Measurements from ENCODE around the gene RALGAPA2. TPM values are rescaled to one million over a fixed set of nuclear protein-coding genes. Genes with fewer than 3 reads are reported as not detected.

The RALGAPA2 gene
- total and polyA plus RNA-seq, 2 donors (not counting 3 experiments of a cell fraction or from before 2014, with no cell fraction given): 10.0 to 46.8 TPM

GRCh38 chr20:20555838-20556237 is 156.6 kb downstream of the RALGAPA2 start:
- Histone ChIP-seq H3K79me2 (ENCODE audit: control insufficient read depth, insufficient read depth, low read length) (no peaks in the 10 kb centered on the region), H2AFZ (ENCODE audit: low read depth, low read length) (no peak overlapping the region), H3K9me3 (replicated peaks; ENCODE audit: control insufficient read depth, insufficient read depth, low read length) (no peaks in the 10 kb centered on the region), H3K9ac (replicated peaks; ENCODE audit: extremely low read depth, insufficient read depth, low read length) (no peak overlapping the region), H3K4me3 (replicated peaks in 1 of 3; ENCODE audit: insufficient read depth in 1 of 3, low read depth in 1 of 3, low read length in 3 of 3) (no peak overlapping the region), H3K9me1 (replicated peaks; ENCODE audit: control insufficient read depth, extremely low read depth, insufficient read depth, low read length) (peaks cover 2% of the 10 kb centered on the region), H3K4me2 (ENCODE audit: insufficient read depth, low read length) (no peak overlapping the region), H3K27ac (ENCODE audit: insufficient read depth, low read depth, low read length) (no peak overlapping the region), H3K4me1 (ENCODE audit: control insufficient read depth, extremely low read depth, insufficient read depth, low read length) (no peaks in the 10 kb centered on the region), H4K20me1 (replicated peaks; ENCODE audit: control insufficient read depth, extremely low read depth, insufficient read depth, low read length) (no peaks in the 10 kb centered on the region), H3K36me3 (ENCODE audit: control insufficient read depth in 2 of 2, extremely low read depth in 1 of 2, insufficient read depth in 2 of 2, low read length in 2 of 2) (peaks cover 0 to 3% of the 10 kb centered on the region in 2 experiments), H3K27me3 (ENCODE audit: control insufficient read depth in 2 of 2, insufficient read depth in 2 of 2, low read length in 2 of 2) (no peaks in the 10 kb centered on the region)
- DNase-seq (ENCODE audit: low read depth, low spot score) (no peak), FAIRE-seq (no peak)
- POLR2A ChIA-PET: no interaction called here
- intact Hi-C loops (cut with micrococcal nuclease): no loop called here
- TF ChIP-seq POLR2A (IDR thresholded peaks at IDR 0.05; ENCODE audit: low read depth, low read length) (no peak), GATA2 (IDR thresholded peaks at IDR 0.05; ENCODE audit: insufficient read depth, insufficient read length, low read depth, low read length) (no peak), POLR2AphosphoS5 (IDR thresholded peaks at IDR 0.05; ENCODE audit: insufficient read depth, low read depth, low read length) (no peak), CTCF (IDR thresholded peaks at IDR 0.05; ENCODE audit: extremely low read depth in 1 of 2, insufficient read depth in 1 of 2, low read depth in 1 of 2, low read length in 2 of 2) (no peak), MYC (IDR thresholded peaks at IDR 0.05; ENCODE audit: low read depth, low read length) (no peak), JUN (IDR thresholded peaks at IDR 0.05; ENCODE audit: borderline replicate concordance, insufficient read depth, insufficient read length, low read depth) (no peak), FOS (IDR thresholded peaks at IDR 0.05; ENCODE audit: borderline replicate concordance, insufficient read depth, low read length) (no peak), MAX (IDR thresholded peaks at IDR 0.05; ENCODE audit: insufficient read depth, insufficient read length) (no peak), EZH2 (IDR thresholded peaks at IDR 0.05; ENCODE audit: borderline replicate concordance, low read depth, low read length, severe bottlenecking) (no peak)
- no TSS peak for BruUV-seq (replicated peaks)
- CTCF ChIA-PET: interaction anchor here (1.3 kb wide), 1 partner anchor 38 kb away, joined by 3 read pairs; no protein-coding TSS in a partner anchor
- dilution Hi-C loops (cut with MboI; ENCODE audit: extremely low pct_ligation_motif_present, low sequenced_read_pairs): no loop called here

Measured in endothelial cell of umbilical vein (primary cell).